NCI-H1694 treated with DMSO at 0.1 percent for 48 hours (cell line): ENCODE data around the gene SNX30.

Experiments
- DNase-seq: peaks from one replicate; lab custom pipeline; 2025; lab: John Stamatoyannopoulos, UW

Gene SNX30

DNA sequence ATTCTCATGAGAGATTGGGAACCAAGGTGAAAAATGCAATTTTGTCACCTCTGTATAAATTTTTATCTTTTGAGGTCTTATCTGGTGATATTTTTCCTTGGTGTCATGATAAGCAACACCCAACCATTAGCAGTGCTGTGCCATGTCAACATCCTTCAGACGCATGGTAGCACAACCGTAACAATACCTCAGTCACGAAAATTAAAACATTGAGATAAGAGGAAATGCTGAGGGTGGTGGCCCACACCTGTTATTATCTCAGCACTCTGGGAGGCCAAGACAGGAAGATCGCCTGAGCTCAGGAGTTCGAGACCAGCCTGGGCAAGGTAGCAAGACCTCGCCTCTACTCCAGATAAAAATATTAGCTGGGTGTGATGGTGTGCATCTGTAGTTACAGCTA, 107.4 kb downstream of the SNX30 start:
- no peak for DNase-seq

DNA sequence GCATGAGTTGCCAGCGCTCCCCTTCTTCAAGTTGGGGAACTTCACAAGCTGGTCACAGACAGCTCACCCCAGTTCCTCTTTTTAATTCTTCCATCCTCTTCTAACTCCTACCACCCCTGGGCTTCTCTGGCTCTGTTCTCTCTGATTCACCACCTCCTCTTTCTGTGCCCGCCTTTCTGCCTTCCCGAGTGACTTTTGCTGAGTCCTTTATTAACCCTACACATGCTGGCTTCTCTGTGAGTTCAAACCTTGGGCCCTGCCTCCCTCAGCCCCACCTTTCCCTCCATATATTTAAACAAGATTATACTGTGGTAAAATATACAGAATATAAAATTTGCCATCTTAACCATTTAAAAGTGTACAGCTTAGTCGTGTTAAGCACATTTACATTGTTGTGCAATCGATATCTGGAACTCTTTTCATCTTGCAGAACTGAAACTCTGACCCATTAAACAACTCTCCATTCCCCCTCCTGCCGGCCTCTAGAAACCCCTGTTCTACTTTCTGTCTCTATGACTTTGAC, 108.1 kb downstream of the SNX30 start:
- DNase-seq, result no peak

DNA sequence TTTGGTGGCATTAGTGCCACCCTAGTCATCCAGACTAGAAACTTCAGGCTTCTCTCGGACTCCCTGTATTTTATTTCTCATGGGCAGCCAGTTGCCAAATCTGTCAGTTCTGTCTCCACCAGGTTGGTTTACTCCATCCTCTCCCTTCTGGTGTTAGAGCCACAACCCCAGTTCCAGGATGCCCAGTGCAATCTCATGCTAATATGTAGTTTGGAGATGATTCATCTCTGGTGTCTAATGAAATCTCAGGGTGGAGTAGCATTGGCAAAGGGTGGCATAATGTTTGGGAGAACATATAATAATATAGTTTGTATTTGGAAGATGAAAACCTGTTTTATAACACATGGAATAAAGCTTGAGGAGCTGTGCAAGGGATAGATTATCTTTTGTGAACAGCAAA, 109.9 kb downstream of the SNX30 start:
- DNase-seq, result no peak

DNA sequence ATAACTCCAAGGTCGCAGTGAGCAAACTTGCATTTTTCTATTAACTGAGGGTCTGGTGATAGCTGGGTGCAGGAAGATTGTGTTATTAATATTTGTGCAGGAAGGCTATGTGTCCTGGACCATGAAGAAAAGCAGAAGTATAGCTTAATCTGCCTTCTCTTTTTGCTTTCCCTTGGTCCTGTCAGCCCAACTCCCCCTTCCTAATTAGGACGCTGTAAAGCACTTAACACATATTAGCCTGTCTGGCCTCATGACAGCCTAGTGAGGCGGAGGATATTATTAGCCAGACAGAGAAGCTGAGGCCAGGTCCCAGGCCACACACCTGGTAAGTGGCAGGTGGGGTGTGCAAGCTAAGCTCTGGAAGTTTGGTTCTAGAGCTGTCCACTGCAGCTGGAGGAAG, 110.6 kb downstream of the SNX30 start:
- DNase-seq, result no peak

DNA sequence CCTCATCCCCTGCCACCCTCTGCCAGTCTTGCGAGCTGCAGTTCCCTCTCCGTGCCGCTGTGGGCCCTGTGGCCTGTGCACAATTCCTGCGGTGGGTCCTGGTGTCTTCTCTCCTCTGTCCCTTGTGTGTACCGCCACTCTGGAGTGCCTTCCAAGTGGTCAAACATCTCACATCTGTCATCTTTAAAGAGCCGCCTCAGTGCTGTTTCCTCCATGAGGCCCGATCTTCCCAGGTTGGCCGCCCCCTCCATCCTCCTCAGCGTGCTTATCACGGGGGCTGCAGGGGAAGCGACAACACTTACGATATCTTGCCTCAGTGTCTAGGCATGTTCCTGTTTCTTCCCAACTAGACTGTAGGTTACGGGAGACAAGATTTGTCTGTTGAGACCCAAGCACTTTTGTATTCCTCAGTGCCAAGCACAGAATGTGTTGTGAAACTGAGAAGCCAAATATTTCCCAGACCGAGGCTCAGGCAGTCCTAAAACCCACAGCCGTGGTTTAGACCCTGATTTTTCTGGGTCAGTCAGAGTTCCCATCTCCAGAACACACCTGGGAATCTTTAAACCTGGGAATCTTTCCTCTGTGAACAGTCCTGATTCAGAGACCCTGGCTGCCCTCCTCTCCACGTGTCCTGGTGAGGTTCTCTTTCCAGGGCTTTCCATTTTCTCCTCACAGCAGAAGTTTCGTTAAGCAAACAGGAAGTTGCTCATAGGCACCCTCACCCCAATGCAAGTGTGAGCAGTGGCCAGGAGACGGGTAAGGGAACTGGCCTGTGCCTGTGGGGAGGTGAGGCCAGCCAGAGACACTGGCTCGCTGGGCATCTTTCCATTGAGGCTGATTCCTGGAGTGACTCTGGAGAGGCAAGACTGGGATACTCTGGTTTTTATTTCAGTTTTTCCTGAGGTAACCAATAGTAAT, 111.3 kb downstream of the SNX30 start:
- DNase-seq, result no peak

DNA sequence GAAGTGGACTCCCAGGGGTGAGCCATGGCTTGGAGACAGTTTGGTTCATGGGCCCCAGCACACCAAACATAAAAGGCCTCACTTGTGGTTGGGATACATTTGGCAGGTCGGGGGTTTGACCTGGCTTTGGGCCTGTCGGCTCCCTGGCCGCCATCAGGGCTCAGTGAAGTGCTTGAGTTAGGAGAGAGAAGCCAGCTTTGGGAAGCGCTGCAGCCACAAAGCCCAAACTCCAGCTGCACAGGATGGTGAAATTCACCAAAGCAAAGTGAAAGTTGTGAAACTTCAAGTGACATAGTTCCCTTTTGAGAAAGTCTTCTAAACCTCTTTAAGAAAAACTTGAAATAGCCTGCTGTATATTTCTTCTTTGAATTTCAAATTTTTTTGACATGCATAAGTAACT, 112.7 kb downstream of the SNX30 start:
- DNase-seq, result no peak

DNA sequence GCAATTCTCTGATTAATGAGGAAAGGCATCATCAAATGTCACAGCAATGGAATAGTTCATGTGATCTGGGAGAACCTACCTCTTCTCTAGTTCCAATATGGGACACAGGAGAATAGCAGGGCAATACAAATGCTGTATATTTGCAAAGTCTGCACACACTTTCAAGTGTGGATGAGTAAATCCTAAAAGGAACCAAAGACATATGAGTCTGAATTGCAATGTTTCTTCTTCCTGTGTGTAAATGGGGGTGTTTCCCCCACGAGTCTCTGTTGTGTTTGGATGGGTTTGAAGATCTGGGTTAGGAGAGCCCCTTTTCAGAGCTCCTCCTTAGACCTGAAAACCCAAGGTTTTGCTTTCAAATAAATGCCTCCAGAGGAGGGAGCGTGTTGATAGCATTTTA, 113.2 kb downstream of the SNX30 start:
- DNase-seq, result no peak

DNA sequence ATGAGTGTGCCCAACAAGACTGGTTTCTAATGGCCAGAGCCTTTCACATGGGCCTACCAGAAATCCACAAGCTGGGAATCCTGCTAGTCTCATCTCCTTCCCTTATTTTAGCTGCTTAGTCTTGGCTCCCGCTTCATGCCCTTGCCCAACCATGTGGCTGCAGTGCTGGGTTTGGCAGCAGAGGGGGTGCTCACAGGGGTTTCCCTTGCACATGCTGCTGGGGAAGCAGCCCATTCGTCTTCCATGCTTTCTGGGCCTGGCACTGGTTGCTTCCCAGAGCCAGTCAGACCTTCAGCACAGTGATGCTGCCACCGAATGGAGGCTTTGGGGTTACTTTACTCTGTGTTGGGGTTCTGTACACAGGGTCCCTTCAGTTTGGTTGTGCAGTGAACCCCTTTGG, 113.8 kb downstream of the SNX30 start:
- no peak for DNase-seq

DNA sequence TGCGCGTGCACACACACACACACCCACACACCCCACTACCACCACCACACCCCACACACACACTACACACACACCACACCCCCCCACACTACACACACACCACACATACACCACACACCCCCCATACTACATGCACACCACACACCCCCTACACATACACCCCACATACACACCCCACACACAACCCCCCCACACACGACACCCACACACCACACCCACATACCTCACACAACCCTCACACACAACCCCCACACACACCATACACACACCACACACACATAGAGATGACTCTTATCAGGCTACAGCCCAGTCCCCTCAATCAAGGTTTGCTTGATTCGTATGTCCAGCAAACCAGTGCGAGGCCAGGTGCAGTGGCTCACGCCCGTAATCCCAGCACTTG, 114.4 kb downstream of the SNX30 start:
- no peak for DNase-seq

DNA sequence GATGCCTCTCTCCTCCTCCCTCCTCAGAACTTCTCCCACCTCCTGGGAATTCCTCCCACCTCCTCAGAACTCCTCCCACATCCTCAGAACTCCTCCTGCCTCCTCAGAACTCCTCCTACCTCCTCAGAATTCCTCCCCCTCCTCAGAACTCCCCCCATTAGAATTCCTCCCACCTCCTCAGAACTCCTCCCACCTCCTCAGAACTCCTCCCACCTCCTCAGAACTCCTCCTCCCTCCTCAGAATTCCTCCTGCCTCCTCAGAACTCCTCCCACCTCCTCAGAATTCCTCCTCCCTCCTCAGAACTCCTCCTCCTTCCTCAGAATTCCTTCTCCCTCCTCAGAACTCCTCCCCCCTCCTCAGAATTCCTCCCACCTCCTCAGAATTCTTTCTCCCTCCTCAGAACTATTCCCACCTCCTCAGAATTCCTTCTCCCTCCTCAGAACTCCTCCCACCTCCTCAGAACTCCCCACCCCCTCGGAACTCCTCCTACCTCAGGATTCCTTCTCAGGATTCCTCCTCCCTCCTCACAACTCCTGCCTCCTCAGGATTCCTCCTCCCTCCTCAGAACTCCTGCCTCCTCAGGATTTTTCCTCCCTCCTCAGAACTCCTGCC, 116.2 kb downstream of the SNX30 start:
- no peak for DNase-seq

DNA sequence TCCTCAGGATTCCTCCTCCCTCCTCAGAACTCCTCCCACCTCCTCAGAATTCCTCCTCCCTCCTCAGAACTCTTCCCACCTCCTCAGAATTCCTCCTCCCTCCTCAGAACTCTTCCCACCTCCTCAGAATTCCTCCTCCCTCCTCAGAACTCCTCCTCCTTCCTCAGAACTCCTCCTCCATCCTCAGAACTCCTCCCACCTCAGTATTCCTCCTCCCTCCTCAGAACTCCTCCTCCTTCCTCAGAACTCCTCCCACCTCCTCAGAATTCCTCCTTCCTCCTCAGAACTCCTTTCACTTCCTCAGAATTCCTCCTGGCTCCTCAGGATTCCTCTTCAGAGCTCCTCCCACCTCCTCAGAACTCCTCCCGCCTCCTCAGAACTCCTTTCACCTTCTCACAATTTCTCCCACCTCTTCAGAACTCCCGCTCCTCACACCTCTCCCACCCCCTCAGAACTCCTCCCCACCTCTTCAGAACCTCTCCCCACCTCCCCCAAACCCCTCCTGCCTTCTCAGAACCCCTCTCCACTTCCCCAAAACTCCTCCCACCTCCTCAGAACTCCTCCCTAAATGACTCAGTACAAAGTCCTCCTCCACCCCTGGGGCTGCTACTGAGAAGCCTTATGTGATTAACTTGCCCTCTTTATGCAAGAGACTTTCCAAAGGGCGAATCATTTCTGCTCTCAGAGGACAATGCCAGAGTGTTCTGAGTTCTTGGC, 116.9 kb downstream of the SNX30 start:
- no peak for DNase-seq

DNA sequence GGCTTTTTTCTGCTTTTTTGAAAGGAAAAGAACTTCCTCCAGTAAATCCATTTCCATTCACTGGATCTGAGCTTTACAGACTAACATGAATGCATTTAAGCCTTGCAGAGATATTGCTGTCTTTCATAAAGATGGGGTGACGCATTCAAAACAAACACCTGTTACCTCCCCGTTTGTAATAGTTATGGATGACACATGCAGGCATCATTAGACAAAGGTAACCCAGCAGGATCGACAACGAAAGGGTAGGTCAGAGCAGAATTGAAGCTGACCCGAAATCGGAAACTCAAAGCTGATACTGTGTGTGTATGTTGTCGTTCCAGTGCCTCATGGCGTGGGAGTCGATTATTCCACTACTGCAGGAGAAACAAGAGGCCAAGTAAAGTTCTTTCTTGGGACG, 117.9 kb downstream of the SNX30 start:
- no peak for DNase-seq

DNA sequence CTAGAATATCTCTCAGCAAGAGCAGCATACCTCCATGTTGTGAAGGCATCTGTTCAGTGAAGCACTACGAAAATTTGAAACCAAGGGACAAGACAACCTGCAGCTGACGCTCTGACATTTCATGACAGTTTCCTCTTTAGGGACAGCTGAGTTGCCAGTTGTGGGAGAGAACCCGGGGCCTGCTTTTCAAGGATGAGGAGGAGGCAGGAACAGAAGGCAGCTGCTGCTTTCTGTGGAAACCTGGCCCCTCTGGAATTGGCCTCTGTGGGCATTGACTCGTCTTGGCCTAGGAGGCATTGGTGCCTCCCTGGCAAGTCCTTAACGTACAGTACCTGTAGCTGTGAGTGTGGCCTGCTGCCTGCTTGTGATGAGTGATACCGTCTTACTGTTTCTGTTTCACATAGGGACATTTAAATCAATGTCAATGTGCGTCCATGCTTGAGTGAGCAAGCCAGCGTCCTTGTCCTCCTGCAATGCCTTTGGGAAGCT, 118.5 kb downstream of the SNX30 start:
- DNase-seq, result no peak

DNA sequence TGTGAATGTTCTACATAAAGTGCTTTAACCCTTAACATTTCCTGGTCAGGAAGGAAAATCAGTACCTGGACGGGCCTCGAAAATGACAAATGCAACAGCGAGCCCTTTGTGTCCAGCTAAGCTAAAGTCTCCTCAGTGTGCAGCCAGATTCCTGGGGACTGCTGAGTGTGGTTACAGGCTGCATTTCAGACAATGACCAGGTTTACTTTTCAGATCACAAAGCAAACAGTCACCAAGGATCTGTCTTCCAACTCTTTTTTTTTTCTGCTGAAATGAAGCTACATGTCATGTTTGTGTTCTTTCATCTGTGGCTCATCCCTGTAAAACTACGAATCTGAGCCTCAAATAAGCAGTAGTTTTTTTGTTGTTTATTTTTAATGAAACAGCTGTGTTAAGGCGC, 119.4 kb downstream of the SNX30 start:
- no peak for DNase-seq

DNA sequence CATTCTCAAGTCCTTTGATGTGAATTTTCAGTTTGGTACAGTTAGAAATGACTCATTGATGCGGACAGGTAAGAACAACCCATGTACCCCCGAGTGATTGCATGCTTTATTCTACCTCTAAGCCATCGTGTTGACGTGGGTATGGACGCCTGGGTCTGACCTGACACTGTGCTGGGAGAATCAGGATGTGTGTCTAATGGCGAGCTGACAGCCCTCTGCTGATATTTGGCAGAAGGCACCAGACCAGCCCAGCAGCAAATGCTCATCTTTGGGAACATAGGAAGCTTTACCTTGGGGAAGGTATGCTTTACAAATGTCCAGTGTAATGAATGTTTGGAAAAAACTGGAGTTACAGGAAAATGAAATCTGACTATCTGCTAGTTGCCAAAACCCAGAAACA, 120.0 kb downstream of the SNX30 start:
- no peak for DNase-seq

DNA sequence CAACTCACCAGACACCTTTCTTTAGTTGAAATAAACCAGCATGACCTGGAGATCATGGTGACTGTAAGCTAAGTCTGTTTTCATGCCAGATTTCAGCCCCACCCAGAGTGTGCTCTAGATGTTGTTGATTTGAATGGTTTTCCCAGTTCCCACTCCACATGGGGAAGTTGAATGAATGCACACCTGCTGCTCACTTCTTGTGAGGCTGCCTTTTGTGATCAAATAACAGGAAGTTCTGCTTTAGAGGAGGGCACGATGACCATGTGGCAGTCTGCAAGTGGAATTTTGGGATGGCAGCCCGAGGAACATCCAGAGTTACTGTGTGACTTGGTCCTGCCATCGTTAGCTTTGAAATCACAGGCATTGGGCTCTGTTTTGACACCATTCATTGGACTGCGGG, 121.5 kb downstream of the SNX30 start:
- DNase-seq, result no peak

DNA sequence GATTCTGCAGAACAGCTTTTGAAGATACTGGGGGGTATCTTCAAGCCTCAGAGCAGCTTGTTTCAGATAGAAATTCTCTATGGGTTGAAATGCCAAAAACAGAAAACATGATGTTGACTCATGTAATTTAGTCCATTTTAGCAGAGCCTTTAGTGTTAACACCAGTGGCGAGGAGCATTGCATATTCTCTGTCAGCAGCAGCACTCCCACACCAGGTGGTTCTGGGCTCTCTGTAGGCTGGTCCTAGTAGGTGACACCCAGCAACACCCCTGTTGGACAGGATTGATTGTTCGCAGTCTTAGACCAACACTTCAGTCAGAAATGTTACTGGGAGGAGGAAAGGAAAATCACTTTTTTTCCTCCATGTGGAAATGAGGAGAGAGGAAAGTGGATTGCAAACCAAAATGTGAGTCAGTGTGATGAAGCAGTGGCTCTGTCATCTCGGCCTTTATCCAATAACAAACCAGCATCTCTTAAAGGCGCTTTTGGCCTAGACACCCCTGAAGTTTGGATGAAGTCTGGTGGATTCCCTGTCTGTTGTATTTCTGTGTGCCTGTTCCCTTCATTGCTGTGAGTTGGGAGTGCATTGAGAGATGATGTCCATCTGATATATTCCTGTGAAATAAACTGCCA, 123.3 kb downstream of the SNX30 start:
- DNase-seq, result no peak

DNA sequence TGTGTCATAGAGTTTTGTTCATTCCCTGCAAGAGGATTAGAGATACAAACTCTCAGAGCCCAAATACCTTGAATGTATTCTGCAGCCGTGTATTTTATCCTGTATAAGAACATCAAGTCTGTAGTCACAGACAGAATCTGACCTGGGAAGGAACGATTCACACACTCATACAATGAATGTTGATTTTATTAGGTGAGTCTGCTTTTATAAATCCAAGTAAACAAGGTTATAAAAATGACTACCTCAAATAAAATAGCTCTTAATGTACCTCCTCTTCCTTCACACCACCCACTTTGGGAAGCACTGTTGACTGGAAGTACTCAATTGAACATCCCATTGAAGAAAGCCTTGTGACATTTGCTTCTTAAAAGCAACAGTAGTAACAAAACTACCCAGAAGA, 128.2 kb downstream of the SNX30 start:
- DNase-seq, result no peak

DNA sequence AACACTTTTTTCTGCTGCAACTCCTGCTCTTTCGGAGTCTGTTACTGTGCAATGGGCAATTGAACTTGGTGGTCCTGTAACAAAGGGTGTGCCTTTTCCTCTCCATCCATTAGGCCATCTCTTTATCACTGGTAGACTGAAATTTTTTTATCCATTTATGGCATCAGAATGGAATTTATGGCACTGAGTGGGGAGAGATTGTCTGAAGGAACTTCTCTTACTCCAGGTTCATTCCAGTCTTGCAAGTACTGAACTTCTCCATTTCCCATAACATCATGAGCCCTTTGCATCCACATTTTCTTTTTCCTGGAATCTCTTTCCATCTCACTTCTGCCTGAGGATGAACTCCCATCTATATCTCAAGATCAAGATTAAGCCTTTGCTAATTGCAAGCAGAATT, 130.1 kb downstream of the SNX30 start:
- no peak for DNase-seq

DNA sequence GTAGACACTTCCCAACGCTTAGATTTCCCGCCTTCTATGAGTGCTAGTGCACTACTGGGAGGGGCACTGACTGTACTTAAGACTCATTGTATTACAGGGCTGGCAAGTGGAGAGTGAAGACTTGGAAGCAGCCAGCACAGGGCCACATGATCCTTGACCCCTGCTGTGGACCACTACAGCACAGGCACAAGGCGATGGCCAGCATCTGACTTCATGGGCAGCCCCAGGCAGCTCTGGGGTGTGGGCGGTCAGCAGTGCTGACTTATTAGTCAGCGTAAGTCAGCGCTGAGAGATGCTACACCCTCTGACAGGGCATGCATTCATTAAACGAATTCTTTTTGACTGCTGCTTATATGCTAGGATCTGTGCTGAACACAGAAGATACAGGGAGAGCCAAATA, 130.8 kb downstream of the SNX30 start:
- no peak for DNase-seq

DNA sequence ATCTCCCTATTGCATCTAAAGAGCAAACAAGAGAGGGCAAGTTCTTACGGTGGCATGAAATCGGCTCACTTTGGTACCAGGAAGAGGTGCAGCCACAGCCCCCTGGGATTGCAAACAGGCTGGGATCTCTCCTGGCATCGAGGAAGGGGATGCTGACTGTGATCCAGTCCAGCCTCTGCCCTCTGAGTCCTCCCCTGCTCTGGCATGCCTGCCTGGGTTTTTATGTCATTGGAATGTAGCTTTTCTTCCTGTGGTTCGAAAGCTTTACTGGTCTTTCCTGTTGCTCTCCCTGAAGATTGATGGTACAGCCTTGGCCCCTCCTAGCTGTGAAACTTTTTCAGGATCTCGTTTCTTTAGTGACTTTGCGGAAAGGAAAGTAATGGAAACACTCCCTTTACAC, 133.5 kb downstream of the SNX30 start:
- no peak for DNase-seq

DNA sequence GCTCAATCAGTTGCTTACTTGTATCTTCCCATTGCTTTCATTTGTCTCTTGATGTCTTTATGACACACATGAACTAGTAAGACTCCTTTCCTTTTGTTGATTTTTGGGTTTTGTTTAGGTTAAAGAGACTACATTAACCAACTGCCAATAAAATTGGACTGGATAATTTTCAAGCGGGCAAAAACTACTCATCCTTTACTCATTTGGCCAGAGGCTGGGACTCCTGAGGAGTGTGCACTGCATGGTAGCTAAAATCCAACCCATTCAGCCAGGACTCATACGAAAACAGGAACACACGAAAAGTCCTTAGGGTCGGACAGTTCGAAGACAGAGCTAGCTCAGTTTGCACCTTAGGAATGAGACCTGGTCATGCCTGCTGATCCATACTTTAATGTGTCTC, 134.2 kb downstream of the SNX30 start:
- DNase-seq, result no peak
